ENCODE measurements around the gene CLEC4C.

Gene CLEC4C

GRCh38 chr12:7695566-7696197 lies 51.5 kb downstream of the CLEC4C start, which contains the start of gene GDF3:
TSS of gene GDF3 (minus strand) at chr12:7695775. CDS start at chr12:7695728, 47 bp downstream.
- no peak for TF ChIP-seq TAF1 (IDR thresholded peaks at IDR 0.05; ENCODE audit: low read depth, low read length)
- no peak for TF ChIP-seq POLR2AphosphoS5 (IDR thresholded peaks at IDR 0.05; ENCODE audit: low read depth, low read length)
- no peak for FAIRE-seq
- DNase-seq (ENCODE audit: insufficient read length, low spot score), result no peak

- no peak for TF ChIP-seq POLR2A (IDR thresholded peaks at IDR 0.05; ENCODE audit: low read depth, low read length)
- TF ChIP-seq TAF1 (IDR thresholded peaks at IDR 0.05; ENCODE audit: low read depth, low read length), result no peak
- no peak for TF ChIP-seq POLR2AphosphoS5 (IDR thresholded peaks at IDR 0.05; ENCODE audit: low read depth, low read length)
- no peak for TF ChIP-seq SPI1 (IDR thresholded peaks at IDR 0.05; ENCODE audit: low read depth, low read length)
- TF ChIP-seq PAX5 (IDR thresholded peaks at IDR 0.05; ENCODE audit: insufficient read depth, low read length, severe bottlenecking), result no peak
- no peak for TF ChIP-seq POU2F2 (IDR thresholded peaks at IDR 0.05; ENCODE audit: low read depth, low read length)
- FAIRE-seq, result no peak
- no peak for DNase-seq (ENCODE audit: insufficient read length, low spot score)
Measured at GRCh38 chr12:7695237-7695560, 52.0 kb downstream of the CLEC4C start.

- DNase-seq (ENCODE audit: insufficient read length, low spot score) (no peak), FAIRE-seq (no peak)
- TF ChIP-seq SPI1 (IDR thresholded peaks at IDR 0.05; ENCODE audit: low read depth, low read length), result no peak
- TF ChIP-seq POLR2AphosphoS5 (IDR thresholded peaks at IDR 0.05; ENCODE audit: low read depth, low read length), result no peak
- TF ChIP-seq PAX5 (IDR thresholded peaks at IDR 0.05; ENCODE audit: insufficient read depth, low read length, severe bottlenecking), result no peak
- no peak for TF ChIP-seq POU2F2 (IDR thresholded peaks at IDR 0.05; ENCODE audit: low read depth, low read length)
- TF ChIP-seq POLR2A (IDR thresholded peaks at IDR 0.05; ENCODE audit: low read depth, low read length), result no peak
- TF ChIP-seq TAF1 (IDR thresholded peaks at IDR 0.05; ENCODE audit: low read depth, low read length), result no peak
Measured at GRCh38 chr12:7694556-7695236, 52.5 kb downstream of the CLEC4C start.

GRCh38 chr12:7693793-7694192 lies 53.4 kb downstream of the CLEC4C start:
- DNase-seq (ENCODE audit: insufficient read length, low spot score), result no peak
- TF ChIP-seq SPI1 (IDR thresholded peaks at IDR 0.05; ENCODE audit: low read depth, low read length) (no peak), TAF1 (IDR thresholded peaks at IDR 0.05; ENCODE audit: low read depth, low read length) (no peak), POLR2A (IDR thresholded peaks at IDR 0.05; ENCODE audit: low read depth, low read length) (no peak), POLR2AphosphoS5 (IDR thresholded peaks at IDR 0.05; ENCODE audit: low read depth, low read length) (no peak), POU2F2 (IDR thresholded peaks at IDR 0.05; ENCODE audit: low read depth, low read length) (no peak), PAX5 (IDR thresholded peaks at IDR 0.05; ENCODE audit: insufficient read depth, low read length, severe bottlenecking) (no peak)
- no peak for FAIRE-seq

- FAIRE-seq, result no peak
- no peak for DNase-seq (ENCODE audit: insufficient read length, low spot score)
- TF ChIP-seq PAX5 (IDR thresholded peaks at IDR 0.05; ENCODE audit: insufficient read depth, low read length, severe bottlenecking) (no peak), SPI1 (IDR thresholded peaks at IDR 0.05; ENCODE audit: low read depth, low read length) (no peak), POLR2A (IDR thresholded peaks at IDR 0.05; ENCODE audit: low read depth, low read length) (no peak), TAF1 (IDR thresholded peaks at IDR 0.05; ENCODE audit: low read depth, low read length) (no peak), POU2F2 (IDR thresholded peaks at IDR 0.05; ENCODE audit: low read depth, low read length) (no peak), POLR2AphosphoS5 (IDR thresholded peaks at IDR 0.05; ENCODE audit: low read depth, low read length) (no peak)
Measured at GRCh38 chr12:7681535-7681934, 65.6 kb downstream of the CLEC4C start.
